Ramos (cell line): ENCODE measurements around the gene GABARAP.

ENCODE experiments used
- in situ Hi-C: fragments of 300-500 bp; cut with MboI; formaldehyde crosslinking; loops from one replicate; pipeline ENCODE4 v1.14.3; 2022; ENCODE audit warnings: low sequenced_read_pairs; ENCODE audit not compliant: unreplicated experiment

The GABARAP gene

GRCh38 chr17:7261379-7262191 is 19.3 kb upstream of the GABARAP start:
- in situ Hi-C loops = no loop called here

- in situ Hi-C loops = no loop called here
Observed at GRCh38 chr17:7260651-7261378, 18.6 kb upstream of the GABARAP start.

- in situ Hi-C loops = no loop called here
Observed at GRCh38 chr17:7260151-7260550, 17.9 kb upstream of the GABARAP start.

GRCh38 chr17:7259555-7259889 is 17.3 kb upstream of the GABARAP start:
- in situ Hi-C loops = no loop called here

- in situ Hi-C loops = no loop called here
Observed at GRCh38 chr17:7258731-7259554, 16.7 kb upstream of the GABARAP start.

- in situ Hi-C loops = no loop called here
Observed at GRCh38 chr17:7256766-7257456, 14.7 kb upstream of the GABARAP start.

- in situ Hi-C loops = no loop called here
Observed at GRCh38 chr17:7254511-7254910, 12.3 kb upstream of the GABARAP start.

GRCh38 chr17:7253082-7253481 is 10.8 kb upstream of the GABARAP start:
- in situ Hi-C loops = no loop called here

GRCh38 chr17:7252176-7253043 is 10.2 kb upstream of the GABARAP start, which contains the start of gene ELP5:
ELP5 (plus strand) TSS chr17:7252215; CDS start chr17:7252551, 336 bp downstream.
- in situ Hi-C loops = no loop called here

GRCh38 chr17:7251661-7252175 is 9.5 kb upstream of the GABARAP start, which contains the start of gene CTDNEP1:
CTDNEP1 (minus strand) TSS chr17:7251734; CDS start chr17:7251296, 438 bp downstream.
- in situ Hi-C loops = no loop called here

GRCh38 chr17:7250695-7251627 is 8.7 kb upstream of the GABARAP start:
- in situ Hi-C loops = no loop called here

- in situ Hi-C loops = loop anchor here (25.0 kb wide), 1 partner anchor 587 kb away; the partner anchor contains the start of gene KDM6B
Observed at GRCh38 chr17:7249830-7250229, 7.6 kb upstream of the GABARAP start.

- in situ Hi-C loops = loop anchor here (25.0 kb wide), 1 partner anchor 588 kb away; the partner anchor contains the start of gene KDM6B
Observed at GRCh38 chr17:7249214-7249613, 7.0 kb upstream of the GABARAP start.

GRCh38 chr17:7248796-7249195 is 6.5 kb upstream of the GABARAP start:
- in situ Hi-C loops = loop anchor here (25.0 kb wide), 1 partner anchor 589 kb away; the partner anchor contains the start of gene KDM6B

- in situ Hi-C loops = loop anchor here (25.0 kb wide), 1 partner anchor 591 kb away; the partner anchor contains the start of gene KDM6B
Observed at GRCh38 chr17:7246779-7247178, 4.5 kb upstream of the GABARAP start.

- in situ Hi-C loops = loop anchor here (25.0 kb wide), 1 partner anchor 593 kb away; the partner anchor contains the start of gene KDM6B
Observed at GRCh38 chr17:7243838-7244237, 1.6 kb upstream of the GABARAP start.

- in situ Hi-C loops = loop anchor here (25.0 kb wide), 1 partner anchor 594 kb away; the partner anchor contains the start of gene KDM6B
Observed at GRCh38 chr17:7243453-7243729, 1.1 kb upstream of the GABARAP start.
